IPS DF 6.9 (cell line): ENCODE data around the gene PANK1.

ENCODE experiments used
- DNase-seq: peaks from one replicate; pipeline ENCODE4 v3.0.0-alpha.2; 2013; ENCODE audit warnings: low read depth, low spot score
- H3K27ac ChIP-seq: one replicate; pipeline ENCODE4 v1.5.1; 2013; ENCODE audit warnings: low read length, control low read depth
- H3K27me3 ChIP-seq: 2 replicates; pipeline ENCODE4 v1.6.1; 2013; ENCODE audit warnings: mild to moderate bottlenecking, low read length; ENCODE audit not compliant: control insufficient read depth, insufficient read depth
- H3K36me3 ChIP-seq: 2 replicates; pipeline ENCODE4 v1.6.1; 2013; ENCODE audit warnings: low read length; ENCODE audit not compliant: control insufficient read depth, insufficient read depth
- H3K4me1 ChIP-seq: 2 replicates; pipeline ENCODE4 v1.6.1; 2013; ENCODE audit warnings: low read length; ENCODE audit not compliant: control insufficient read depth, insufficient read depth
- H3K4me3 ChIP-seq: 2 replicates; pipeline ENCODE4 v1.5.1; 2013; ENCODE audit warnings: mild to moderate bottlenecking, low read length
- H3K9me3 ChIP-seq: 2 replicates; pipeline ENCODE4 v1.6.1; 2013; ENCODE audit warnings: low read length, inconsistent platforms; ENCODE audit not compliant: control insufficient read depth, insufficient read depth
- WGBS: extraction: QIAGEN DNeasy Blood & Tissue Kit; methylation state at CpG from one replicate; pipeline ENCODE4 v1.1.7; 2013; ENCODE audit warnings: mixed read lengths, missing lambda C conversion rate; ENCODE audit not compliant: insufficient read length, insufficient coverage; 5-methylcytosine and 5-hydroxymethylcytosine counted together

Gene PANK1

GRCh38 chr10:89600041-89600440 lies 45.0 kb downstream of the PANK1 start:
- Histone ChIP-seq H3K27me3 (no peaks in the 10 kb centered on the region), H3K4me1 (no peaks in the 10 kb centered on the region), H3K4me3 (no peak overlapping the region), H3K36me3 (no peaks in the 10 kb centered on the region), H3K9me3 (no peaks in the 10 kb centered on the region), H3K27ac (no peak overlapping the region)
- no CpG with 5 or more reads among the region's 3 CpGs for WGBS
- no peak for DNase-seq

GRCh38 chr10:89593043-89593442 lies 52.0 kb downstream of the PANK1 start:
- no peak for DNase-seq
- no peak overlapping the region for H3K4me3 ChIP-seq
- H3K9me3 ChIP-seq = no peaks in the 10 kb centered on the region
- no peak overlapping the region for H3K27ac ChIP-seq
- WGBS = no CpG with 5 or more reads among the region's 10 CpGs
- H3K36me3 ChIP-seq = peaks cover 2% of the 10 kb centered on the region; the same call in 1 of the 2 replicates
- no peaks in the 10 kb centered on the region for H3K27me3 ChIP-seq
- no peaks in the 10 kb centered on the region for H3K4me1 ChIP-seq

GRCh38 chr10:89592539-89592938 lies 52.5 kb downstream of the PANK1 start:
- WGBS = no CpG with 5 or more reads among the region's 3 CpGs
- peaks cover 2% of the 10 kb centered on the region; the same call in 1 of the 2 replicates for H3K36me3 ChIP-seq
- H3K4me3 ChIP-seq = no peak overlapping the region
- H3K9me3 ChIP-seq = no peaks in the 10 kb centered on the region
- no peaks in the 10 kb centered on the region for H3K4me1 ChIP-seq
- no peak overlapping the region for H3K27ac ChIP-seq
- no peaks in the 10 kb centered on the region for H3K27me3 ChIP-seq
- no peak for DNase-seq

- DNase-seq = no peak
- WGBS = no CpG with 5 or more reads among the region's 3 CpGs
- no peaks in the 10 kb centered on the region for H3K27me3 ChIP-seq
- no peaks in the 10 kb centered on the region for H3K4me1 ChIP-seq
- no peak overlapping the region for H3K27ac ChIP-seq
- H3K9me3 ChIP-seq = no peaks in the 10 kb centered on the region
- H3K36me3 ChIP-seq = peaks cover 2% of the 10 kb centered on the region; the same call in 1 of the 2 replicates
- H3K4me3 ChIP-seq = no peak overlapping the region
Observed at GRCh38 chr10:89591796-89592271, 53.2 kb downstream of the PANK1 start.

- no peak for DNase-seq
- no peaks in the 10 kb centered on the region for H3K9me3 ChIP-seq
- WGBS = no CpG with 5 or more reads among the region's 5 CpGs
- H3K4me1 ChIP-seq = no peaks in the 10 kb centered on the region
- H3K27ac ChIP-seq = no peak overlapping the region
- no peaks in the 10 kb centered on the region for H3K27me3 ChIP-seq
- no peak overlapping the region for H3K4me3 ChIP-seq
- peaks cover 2% of the 10 kb centered on the region; the same call in 1 of the 2 replicates for H3K36me3 ChIP-seq
Observed at GRCh38 chr10:89591111-89591795, 53.8 kb downstream of the PANK1 start.

GRCh38 chr10:89590326-89590725 lies 54.7 kb downstream of the PANK1 start:
- H3K4me3 ChIP-seq = no peak overlapping the region
- H3K27me3 ChIP-seq = no peaks in the 10 kb centered on the region
- DNase-seq = no peak
- H3K9me3 ChIP-seq = no peaks in the 10 kb centered on the region
- peaks cover 2% of the 10 kb centered on the region; the same call in 1 of the 2 replicates for H3K36me3 ChIP-seq
- H3K27ac ChIP-seq = no peak overlapping the region
- no CpG with 5 or more reads among the region's 3 CpGs for WGBS
- no peaks in the 10 kb centered on the region for H3K4me1 ChIP-seq

GRCh38 chr10:89589101-89589720 lies 55.8 kb downstream of the PANK1 start:
- no CpG with 5 or more reads among the region's 5 CpGs for WGBS
- Histone ChIP-seq H3K4me3 (no peak overlapping the region), H3K36me3 (peaks cover 2% of the 10 kb centered on the region; the same call in 1 of the 2 replicates), H3K9me3 (no peaks in the 10 kb centered on the region), H3K27me3 (no peaks in the 10 kb centered on the region), H3K4me1 (no peaks in the 10 kb centered on the region), H3K27ac (no peak overlapping the region)
- DNase-seq = no peak

GRCh38 chr10:89588671-89589070 lies 56.4 kb downstream of the PANK1 start:
- Histone ChIP-seq H3K4me3 (no peak overlapping the region), H3K9me3 (no peaks in the 10 kb centered on the region), H3K4me1 (no peaks in the 10 kb centered on the region), H3K27me3 (no peaks in the 10 kb centered on the region), H3K27ac (no peak overlapping the region), H3K36me3 (peaks cover 2% of the 10 kb centered on the region; the same call in 1 of the 2 replicates)
- WGBS = no CpG with 5 or more reads among the region's 3 CpGs
- DNase-seq = no peak

GRCh38 chr10:89582022-89582421 lies 63.0 kb downstream of the PANK1 start:
- no peaks in the 10 kb centered on the region for H3K4me1 ChIP-seq
- H3K36me3 ChIP-seq = no peaks in the 10 kb centered on the region; the same call in 1 of the 2 replicates
- no peak overlapping the region for H3K4me3 ChIP-seq
- H3K27ac ChIP-seq = no peak overlapping the region
- WGBS = no CpG with 5 or more reads among the region's 1 CpG
- no peaks in the 10 kb centered on the region for H3K9me3 ChIP-seq
- no peaks in the 10 kb centered on the region for H3K27me3 ChIP-seq
- no peak for DNase-seq

GRCh38 chr10:89580243-89580642 lies 64.8 kb downstream of the PANK1 start:
- H3K27ac ChIP-seq = no peak overlapping the region
- no peak for DNase-seq
- H3K9me3 ChIP-seq = no peaks in the 10 kb centered on the region
- H3K4me1 ChIP-seq = no peaks in the 10 kb centered on the region
- no CpG with 5 or more reads among the region's 4 CpGs for WGBS
- no peak overlapping the region for H3K4me3 ChIP-seq
- H3K27me3 ChIP-seq = no peaks in the 10 kb centered on the region
- H3K36me3 ChIP-seq = no peaks in the 10 kb centered on the region
